Activated CD8-positive, alpha-beta memory T cell treated with anti-CD3 and anti-CD28 coated beads, Interleukin-2, amount 50 U/mL, for 48 hours (primary cell): ENCODE data around the gene CCDC81.

ENCODE experiments used
- DNase-seq: peaks from one replicate; pipeline ENCODE4 v3.0.0-alpha.2; 2020

Gene CCDC81

GRCh38 chr11:86469491-86470388, 95.1 kb downstream of the CCDC81 start:
- DNase-seq = no peak
